Effector CD4-positive, alpha-beta T cell (primary cell): ENCODE measurements around the gene ARHGEF10L.

Experiments used
- DNase-seq: peaks from one replicate; pipeline ENCODE4 v3.0.0-alpha.2; 2020

Gene ARHGEF10L

GRCh38 chr1:17569200-17570139 lies 30.0 kb downstream of the ARHGEF10L start:
- DNase-seq = no peak

DNA sequence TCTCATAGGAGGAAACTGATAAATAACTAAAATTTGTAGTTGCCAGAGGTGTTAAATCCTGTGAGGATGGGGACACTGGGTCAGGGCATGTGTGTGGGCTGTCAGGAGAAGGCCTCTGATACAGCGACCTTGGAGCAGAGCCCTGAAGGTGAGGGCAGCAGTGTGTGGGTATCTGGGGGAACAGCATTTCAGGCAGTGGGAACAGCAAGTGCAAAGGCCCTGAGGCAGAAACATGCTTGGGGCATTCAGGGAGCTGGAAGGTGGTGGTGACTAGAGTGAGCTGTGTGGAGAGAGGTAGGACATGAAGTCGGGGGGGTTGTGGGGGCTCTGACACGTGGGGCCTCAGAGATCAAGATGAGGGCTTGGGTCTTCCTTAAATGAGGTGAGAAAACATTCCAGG lies 30.7 kb downstream of the ARHGEF10L start:
- DNase-seq = no peak

DNA sequence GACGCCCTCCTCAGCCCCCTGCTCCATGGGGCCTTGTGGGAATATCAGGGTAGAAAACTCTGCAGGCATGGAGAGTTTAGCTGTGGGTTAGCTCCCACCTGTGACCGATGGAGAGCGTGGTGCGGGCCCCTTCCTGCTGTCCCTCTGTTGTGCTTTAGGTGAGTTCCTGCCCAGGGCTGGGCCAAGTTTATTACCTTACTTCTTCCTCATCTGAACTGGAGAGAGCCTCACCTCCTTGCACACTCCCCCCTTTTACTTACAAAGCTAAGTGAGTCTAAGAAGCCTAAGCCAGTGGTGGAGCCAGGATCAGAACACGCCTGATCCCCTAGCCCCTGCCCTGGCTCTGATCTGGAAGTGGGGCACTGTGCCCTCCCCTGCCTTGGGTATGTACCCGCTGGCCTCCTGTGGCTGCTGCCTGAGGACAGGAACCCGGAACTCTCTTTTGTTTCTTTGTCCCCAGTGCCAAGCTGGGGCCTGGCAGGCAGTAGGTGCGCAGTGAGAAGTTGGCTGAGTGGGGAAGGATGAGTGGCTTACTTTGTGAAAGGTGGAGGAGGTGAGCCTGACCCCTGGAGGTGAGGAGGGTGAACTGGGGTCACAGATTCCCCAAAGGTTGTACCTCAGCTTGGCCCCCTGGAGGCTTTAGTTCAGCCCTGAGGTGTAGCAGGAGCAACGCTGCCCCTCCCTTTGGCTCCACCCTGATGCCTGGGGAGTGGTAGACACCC lies 32.9 kb downstream of the ARHGEF10L start:
- no peak for DNase-seq

GRCh38 chr1:17573518-17574041 lies 34.1 kb downstream of the ARHGEF10L start:
- no peak for DNase-seq

DNA sequence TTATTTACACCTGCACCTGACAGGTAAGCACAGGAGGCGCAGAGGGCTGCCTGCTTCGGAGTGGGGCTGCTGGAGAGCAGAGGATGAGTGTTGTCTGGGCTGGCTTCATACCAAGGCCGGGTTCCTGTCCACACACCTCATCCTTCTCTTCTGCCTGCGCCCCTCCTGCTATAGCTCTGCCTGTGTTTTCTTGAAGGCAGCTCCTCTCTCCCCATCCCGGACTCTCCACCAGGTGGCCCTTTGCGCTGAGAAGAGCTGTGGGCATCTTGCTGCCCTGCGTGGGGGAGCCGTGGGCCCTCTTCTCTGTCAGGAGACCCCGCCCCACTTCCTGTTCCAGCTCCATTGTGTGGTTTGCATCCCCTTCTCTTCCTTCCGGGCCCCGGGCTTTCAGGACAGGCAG lies 35.0 kb downstream of the ARHGEF10L start:
- DNase-seq = no peak

DNA sequence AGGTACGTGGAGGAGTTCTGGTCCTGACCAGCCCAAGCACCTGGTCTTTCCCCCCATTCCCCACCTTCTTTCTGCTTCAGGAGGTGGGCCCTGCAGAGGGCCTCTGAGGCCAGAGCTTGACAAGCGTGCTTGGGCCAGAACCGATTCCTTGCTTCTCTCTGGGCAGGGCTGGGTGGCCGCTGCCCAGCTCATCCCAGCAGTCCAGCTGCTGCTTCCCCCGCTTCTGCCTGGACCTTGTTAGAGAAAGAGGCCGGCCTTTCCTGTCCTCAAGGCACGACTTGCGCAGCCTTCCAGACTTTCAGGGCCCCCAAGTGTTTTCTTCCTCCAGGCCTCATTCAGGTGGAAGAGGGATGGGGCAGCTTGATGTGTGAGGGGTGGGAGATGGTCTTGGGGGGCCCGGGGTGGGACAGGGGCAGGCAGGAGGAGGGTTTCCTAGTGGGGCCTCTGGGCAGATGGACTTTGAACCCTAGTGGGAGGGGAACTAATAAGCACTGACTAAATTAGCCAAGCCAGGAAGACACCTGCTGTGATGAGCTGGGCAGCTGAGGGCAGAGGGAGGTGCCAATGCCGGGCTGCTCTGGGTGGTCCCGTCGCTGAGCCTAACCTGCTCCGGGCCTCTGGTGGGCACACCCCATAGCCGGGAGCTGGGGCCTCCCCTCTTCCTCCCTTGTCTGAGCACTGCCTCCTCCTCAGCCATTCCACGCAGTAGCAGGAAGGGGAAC lies 36.5 kb downstream of the ARHGEF10L start:
- no peak for DNase-seq

DNA sequence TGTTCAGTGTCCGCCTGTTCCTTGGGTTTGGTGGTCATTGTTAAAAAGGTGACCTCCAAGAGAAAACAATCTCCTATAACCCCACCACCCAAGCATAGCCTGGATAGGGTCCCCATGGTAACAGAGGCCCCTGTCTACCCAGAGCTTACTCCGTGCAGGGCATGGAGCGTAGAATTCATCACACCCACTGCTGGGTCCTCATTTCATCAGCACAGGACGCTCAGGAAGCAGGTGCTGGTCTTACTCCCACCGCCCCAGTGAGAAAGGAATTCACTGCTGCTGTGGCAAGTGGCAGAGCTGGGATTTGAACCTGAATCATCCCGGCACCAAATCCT lies 37.0 kb downstream of the ARHGEF10L start:
- no peak for DNase-seq

GRCh38 chr1:17577907-17578297 lies 38.4 kb downstream of the ARHGEF10L start:
- DNase-seq = no peak

DNA sequence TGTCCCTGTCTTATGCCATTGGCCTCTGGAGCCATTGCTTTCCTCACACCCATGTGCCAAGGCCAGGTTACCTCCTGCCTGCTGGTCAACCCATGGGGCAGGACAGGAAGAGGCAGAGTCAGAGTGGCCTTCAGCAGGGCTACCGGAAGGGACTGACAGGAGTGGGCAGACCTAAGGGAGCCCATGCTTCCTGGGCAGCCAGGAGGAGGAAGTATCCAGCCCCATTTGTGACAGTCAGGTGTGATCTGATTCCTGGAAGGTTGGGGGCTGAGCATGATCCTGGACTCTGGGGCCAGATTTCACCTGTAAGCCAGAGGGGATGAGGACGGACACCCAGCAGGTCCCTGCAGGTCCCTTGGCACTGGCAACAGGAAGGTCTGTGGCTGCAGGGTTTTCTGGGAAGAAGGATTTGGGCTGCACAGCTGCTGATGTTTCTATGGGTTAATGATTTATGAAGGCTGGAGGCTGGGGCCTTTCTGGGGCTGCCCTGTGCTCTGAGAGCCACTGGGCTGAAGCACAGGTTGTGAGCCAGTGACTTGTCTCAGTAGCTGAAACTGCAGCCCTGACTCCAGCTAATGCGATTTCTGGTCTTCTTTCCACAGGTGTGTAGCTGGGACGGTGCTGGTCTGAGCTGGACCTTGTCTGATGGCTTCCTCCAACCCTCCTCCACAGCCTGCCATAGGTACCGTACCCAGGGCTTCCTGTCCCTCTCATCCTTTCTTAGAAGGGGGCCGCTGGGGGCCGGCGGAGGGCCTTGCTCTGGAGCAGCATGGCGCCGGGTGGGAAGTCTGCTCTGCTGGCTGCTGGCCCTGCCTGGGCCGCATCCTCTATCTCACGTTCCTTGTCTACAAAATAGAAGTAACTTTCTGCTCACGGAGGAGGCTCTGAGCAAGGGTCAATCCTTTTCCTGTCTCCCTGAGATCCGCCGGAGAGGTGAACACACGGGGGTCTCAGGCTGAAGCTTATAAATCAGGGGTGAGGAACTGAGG lies 40.7 kb downstream of the ARHGEF10L start:
- DNase-seq = no peak

DNA sequence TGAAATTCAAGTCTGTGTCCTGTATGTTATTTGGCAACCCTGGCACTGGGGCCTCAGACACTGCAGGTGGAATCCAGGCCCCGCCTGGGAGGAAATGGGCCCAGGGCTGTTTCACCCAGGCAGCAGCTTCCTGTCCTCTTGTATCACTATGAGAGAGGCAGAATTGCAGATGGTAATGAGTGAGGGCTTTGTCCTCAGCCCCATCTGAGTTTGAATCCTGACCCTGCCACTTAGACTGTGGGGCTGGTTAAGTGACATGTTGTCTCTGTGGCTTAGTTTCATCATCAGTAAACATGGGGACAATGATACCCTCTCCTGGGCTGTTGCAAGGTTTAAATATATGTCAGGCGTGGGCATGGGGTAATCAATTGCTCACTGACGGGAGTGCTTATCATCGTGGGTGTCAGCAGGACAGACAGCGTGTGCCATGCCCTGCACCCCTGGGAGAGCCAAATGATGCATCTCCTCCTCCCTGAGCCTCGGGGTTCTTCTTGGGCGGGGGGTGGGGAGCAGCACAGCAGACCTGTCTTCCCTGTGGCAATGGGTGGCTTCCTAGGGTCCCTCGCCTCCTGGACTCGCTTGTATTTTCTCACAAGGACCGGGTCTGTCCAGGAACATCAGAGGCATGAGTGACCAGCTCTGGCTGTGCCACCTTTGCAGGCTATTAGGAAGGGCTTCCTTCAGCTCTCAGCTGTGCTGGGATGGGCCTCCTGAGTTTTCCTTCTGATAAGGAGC lies 42.1 kb downstream of the ARHGEF10L start:
- DNase-seq = no peak

DNA sequence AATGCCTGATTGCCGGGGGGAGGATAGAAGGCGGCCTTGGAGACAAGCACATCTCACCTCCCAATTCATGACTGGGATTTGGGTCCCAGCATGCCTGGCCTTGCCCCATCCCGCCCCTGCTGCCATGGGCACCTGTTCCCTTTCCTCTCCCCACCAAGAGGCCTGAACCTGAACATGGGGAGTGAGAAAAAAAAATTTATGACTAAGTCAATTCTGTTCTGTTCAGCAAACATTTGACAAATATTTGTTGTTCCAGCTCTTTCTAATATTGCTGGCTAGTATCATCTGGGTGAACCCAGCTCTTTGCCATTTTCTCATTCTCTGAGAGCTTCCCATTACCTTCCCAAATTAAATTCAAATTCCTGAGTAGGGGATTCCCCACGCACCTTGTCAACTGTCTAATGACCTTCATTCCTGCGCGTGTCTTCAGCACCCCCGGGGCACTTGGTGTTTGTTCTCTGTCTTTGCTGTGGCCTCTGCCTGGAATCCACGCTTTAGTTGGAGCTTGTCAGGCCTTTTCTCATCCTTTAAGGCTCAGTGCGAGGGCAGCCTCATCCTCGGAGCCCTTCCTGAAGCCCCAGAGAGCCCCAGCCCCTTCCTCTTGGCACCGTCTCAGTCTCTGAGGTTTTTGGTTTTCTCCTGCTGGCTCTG lies 42.8 kb downstream of the ARHGEF10L start:
- no peak for DNase-seq

DNA sequence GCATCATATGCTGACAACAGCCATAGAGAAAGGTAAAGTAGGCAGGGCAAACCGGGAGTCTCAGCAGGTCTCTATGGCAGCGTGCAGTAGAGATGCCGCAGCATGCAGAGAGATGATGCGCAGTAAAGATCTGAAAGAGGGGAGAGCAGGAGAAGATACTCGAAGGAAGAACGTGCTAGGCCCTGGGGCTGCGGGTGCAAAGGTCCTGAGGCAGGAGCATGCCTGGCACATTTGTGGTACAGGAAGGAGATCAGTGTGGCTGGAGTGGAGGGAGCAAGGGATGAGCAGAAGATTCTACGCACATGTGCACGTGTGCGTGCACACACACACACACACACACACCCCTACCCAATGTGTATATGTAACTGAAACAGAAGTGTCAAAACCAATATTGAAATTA lies 45.0 kb downstream of the ARHGEF10L start:
- no peak for DNase-seq

- no peak for DNase-seq
These were observed 45.9 kb downstream of the ARHGEF10L start for GRCh38 chr1:17585266-17585987.

DNA sequence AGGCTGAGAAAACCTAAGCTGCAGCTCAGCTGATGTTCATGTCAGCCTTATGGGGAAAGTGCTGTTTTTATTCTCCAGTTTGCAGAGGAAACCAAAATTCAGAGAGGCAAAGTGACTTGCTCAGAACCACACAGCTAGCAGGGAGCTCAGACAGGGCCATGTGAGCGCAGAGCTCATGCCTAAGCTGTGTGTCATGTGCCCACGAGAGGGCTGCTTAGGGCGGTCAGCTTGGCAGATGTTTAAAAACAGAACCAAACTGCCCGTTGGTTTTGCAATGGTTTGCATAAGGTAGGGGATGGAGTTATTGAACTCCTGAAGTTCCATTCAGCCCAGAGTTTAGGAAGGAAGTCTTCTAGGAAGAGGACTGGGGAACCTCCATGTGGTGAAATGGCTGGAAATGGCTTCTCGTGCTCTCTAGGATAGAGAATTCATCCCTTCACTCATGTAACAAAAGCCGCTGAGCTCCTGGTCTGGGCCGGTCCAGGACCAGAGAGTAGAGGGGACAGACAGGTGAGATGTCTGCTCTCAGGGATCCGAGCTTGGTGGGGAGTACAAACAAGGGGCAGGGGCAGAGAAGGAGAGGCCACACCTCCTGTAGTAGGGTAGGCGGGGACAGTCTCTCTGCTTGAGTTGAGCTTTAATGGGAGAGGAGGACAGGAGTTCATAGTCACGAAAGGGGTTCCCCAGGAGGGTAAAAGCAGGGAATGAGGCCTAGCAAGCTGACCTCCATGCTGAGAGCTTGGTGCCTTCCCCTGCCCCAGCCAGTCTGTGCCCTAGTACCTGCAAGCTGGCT lies 46.9 kb downstream of the ARHGEF10L start:
- DNase-seq = no peak

DNA sequence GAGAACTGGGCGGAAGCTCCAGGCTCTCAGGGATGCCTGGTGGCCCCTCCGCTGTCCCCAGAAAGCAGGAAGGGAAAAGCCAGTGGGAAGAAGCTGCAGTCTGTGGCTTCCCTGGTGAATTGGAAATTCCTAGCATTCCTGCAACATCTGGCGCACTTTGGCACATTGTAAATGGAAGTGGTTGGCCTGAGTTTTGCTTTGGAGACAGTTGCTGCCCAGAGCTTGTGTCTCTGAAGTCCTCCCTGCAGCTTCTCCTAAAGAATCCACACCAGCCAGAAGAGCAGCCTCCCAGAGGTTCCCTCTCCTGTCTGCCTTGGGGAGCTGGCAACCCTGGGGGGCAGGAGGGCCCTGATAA lies 48.2 kb downstream of the ARHGEF10L start:
- DNase-seq = no peak

DNA sequence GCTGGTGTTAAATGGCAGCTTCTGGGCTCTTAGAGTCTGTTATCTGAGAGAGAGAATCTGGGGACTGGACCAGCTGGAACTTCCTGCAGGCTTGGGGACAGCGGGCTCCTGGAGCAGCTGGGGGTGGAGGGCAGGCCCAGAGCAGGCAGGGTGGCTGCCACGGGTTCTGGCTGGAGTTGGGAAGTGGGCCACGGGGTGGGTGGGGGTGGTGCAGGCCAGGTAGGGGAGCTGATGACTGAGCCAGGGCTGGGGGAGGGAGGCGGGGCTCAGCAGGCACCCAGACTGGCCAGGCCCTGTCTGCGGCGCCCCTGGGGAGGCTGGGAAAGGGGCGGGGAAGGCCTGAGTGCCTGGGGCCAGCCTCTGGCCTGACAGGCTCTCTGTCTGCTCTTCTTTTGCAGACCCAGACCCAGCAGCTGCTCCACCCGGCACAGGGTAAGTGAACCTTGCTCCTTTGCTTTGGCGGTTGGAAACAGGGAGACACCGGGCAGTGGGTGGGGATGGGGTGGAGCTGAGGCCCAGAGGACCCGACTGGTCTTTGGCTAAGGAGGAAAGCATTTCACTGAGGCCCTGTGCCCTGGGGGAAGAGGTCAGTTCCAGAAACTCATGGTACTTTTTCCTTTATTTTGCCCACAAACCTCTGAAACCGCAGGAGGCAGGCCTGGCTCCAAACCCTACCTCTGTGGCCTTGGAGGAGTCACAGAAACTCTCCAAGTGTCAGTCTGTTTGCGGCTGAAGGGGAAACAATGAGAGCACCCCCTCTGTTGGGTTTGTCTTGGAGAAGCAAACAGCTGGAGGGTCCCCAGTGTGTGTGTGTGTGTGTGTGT lies 48.8 kb downstream of the ARHGEF10L start:
- no peak for DNase-seq

DNA sequence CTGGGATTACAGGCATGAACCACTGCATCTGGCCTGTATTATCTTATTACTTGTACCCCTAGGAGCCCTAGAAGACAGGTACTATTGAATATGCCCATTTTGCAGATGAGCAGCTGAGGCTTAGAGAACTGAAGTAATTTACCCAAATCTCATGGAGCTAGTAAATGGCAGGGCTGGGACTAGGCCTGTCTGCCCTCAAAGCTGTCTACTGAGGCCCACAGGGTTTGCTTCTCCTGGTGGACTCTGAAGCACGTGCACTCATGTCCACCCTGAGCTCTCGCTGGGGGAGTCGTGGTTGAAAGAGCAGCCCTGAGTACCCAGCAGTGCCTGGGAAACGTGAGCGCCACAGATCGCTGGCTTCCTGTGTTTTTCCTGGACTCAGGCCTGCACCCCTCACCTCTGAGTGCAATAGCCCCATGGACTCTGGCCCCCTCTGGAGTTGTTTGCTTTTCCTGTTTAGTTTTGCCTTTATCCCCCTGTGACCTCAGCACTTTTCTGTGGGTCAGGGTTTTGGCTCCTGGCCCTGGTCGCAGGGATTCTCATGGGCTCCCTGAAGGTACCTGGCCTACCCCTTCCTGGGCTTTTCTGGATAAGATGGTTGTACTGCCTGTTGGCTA lies 52.4 kb downstream of the ARHGEF10L start:
- DNase-seq = no peak

- DNase-seq = no peak
These were observed 54.5 kb downstream of the ARHGEF10L start for GRCh38 chr1:17594026-17594425.
